Pancreas (tissue), 10 donors: Measurements from ENCODE around the gene TLR9. TPM values are rescaled to one million over a fixed set of nuclear protein-coding genes. Genes with fewer than 3 reads are reported as not detected.

ENCODE experiments used
- ATAC-seq, 4 donors: fragments of 200-7000 bp; cut with Tn5 transposase; one replicate each; pipeline versions ENCODE4 v1.8.0 to v1.9.1; 2020; ENCODE audit warnings: mild to moderate bottlenecking in 4 of 4, moderate library complexity in 4 of 4
- DNase-seq, 6 donors: peaks; one replicate each; pipeline ENCODE4 v3.0.0-alpha.2; 2020
- FAIRE-seq: peaks from 2 replicates; lab custom pipeline; 2012; peaks lifted over from hg19 to GRCh38; lab: Jason Lieb, UNC
- H3K27ac ChIP-seq, 4 donors: fragments of 200-600 bp; sonication (generic); 1 replicate in 3 of 4; 2 replicates in 1 of 4; pipeline versions ENCODE4 v1.5.0 to v1.8.0; 2020
- H3K27me3 ChIP-seq, 4 donors: fragments of 200-600 bp; one replicate each; pipeline ENCODE4 v1.8.0; 2021
- H3K36me3 ChIP-seq, 3 donors: fragments of 200-600 bp; sonication (generic) in 1 of 3; one replicate each; pipeline versions ENCODE4 v1.5.0 to v1.8.0; 2020 to 2021
- H3K4me1 ChIP-seq, 3 donors: fragments of 200-600 bp; one replicate each; pipeline ENCODE4 v1.8.0; 2021
- H3K4me3 ChIP-seq, 4 donors: fragments of 200-600 bp; sonication (generic) in 2 of 4; one replicate each; pipeline versions ENCODE4 v1.5.0 to v1.8.0; 2020 to 2021
- H3K9me3 ChIP-seq, 4 donors: fragments of 200-600 bp; one replicate each; pipeline ENCODE4 v1.8.0; 2021
- CTCF ChIP-seq, 4 donors: fragments of 200-600 bp; sonication (generic) in 3 of 4; IDR thresholded peaks; one replicate each; pipeline versions ENCODE4 v1.5.0 to v1.8.0; 2021; ENCODE audit warnings: antibody characterized with exemption in 4 of 4
- WGBS, 2 donors: extraction: QIAGEN DNeasy Blood & Tissue Kit; methylation state at CpG; one replicate each; pipeline ENCODE4 v1.1.7; 2013; 5-methylcytosine and 5-hydroxymethylcytosine counted together
- intact Hi-C, 3 donors: fragments of 100-400 bp; cut with DNase I; formaldehyde crosslinking; loops; one replicate each; pipeline versions ENCODE4 v1.11.1 to v1.14.2; 2022
- polyA plus RNA-seq, 2 donors: library from polyadenylated mRNA; stranded (reverse); fragments of 200-250 nt; gene quantifications; one replicate each; pipeline ENCODE4 v1.2.3, GENCODE V29; 2013
- total RNA-seq, 6 donors: library from RNA; stranded (reverse); fragmentation: NEBNext Ultra II Directional in 4 of 6; extraction: Animal tissue kit (Norgen Biotek cat#: 25700) in 4 of 6; gene quantifications; one replicate each; pipeline versions ENCODE4 v1.2.1 to v1.2.4, GENCODE V29; 2021 to 2023
- donor health status: healthy with polysubstance abuse.
- donor health status: DM: no; HTN: no; CAD: no; lungs with moderate emphysema.
- donor health status: DM: no; HTN: no; CAD: no.
- donor health status: control.
- donor health status: control.
- donor health status: Bipolar disorder and iron deficiency.
- donor health status: DM: yes; HTN: yes; CAD: no.
- donor health status: DM: no; HTN: no; CAD: no.
- donor health status: DM: no; HTN: no; CAD: no.
- donor health status: DM: yes; HTN: yes; CAD: no.

The TLR9 gene
- total and polyA plus RNA-seq, 8 donors, result 0.03 to 0.47 (median 0.05) TPM; not detected in 2

- H3K36me3 ChIP-seq, result peaks cover 0 to 25% (median 5%) of the 10 kb centered on the region in 3 donors
- FAIRE-seq (no peak), ATAC-seq (no peak), DNase-seq (peak in 2 of 6 donors; percentile 14 to 46)
- TF ChIP-seq CTCF (IDR thresholded peaks at IDR 0.05), result no peak
- H3K4me3 ChIP-seq, result no peak overlapping the region
- intact Hi-C loops, result loop anchor here in 1 of 3 donors (5.0 kb wide), 1 partner anchor 112 kb away; no protein-coding TSS in a partner anchor
- no peaks in the 10 kb centered on the region for H3K27me3 ChIP-seq
- H3K9me3 ChIP-seq, result no peaks in the 10 kb centered on the region
- H3K27ac ChIP-seq, result no peak overlapping the region
- H3K4me1 ChIP-seq, result no peaks in the 10 kb centered on the region
- 90 to 93% methylated on average over 6 of the region's 6 CpGs for WGBS, 2 donors
Observed at GRCh38 chr3:52230461-52230860, 5.0 kb upstream of the TLR9 start.

- TF ChIP-seq CTCF (IDR thresholded peaks at IDR 0.05), result no peak
- Histone ChIP-seq H3K9me3 (no peaks in the 10 kb centered on the region), H3K36me3 (peaks cover 0 to 25% (median 5%) of the 10 kb centered on the region in 3 donors), H3K4me3 (no peak overlapping the region), H3K4me1 (no peaks in the 10 kb centered on the region), H3K27ac (no peak overlapping the region), H3K27me3 (no peaks in the 10 kb centered on the region)
- 91 to 95% methylated on average over 13 of the region's 13 CpGs for WGBS, 2 donors
- intact Hi-C loops, result loop anchor here in 2 of 3 donors (5.0 to 10.0 kb wide), 2 partner anchors 45 to 113 kb away; partner anchors contain the start of gene WDR82 (in 1 of the 2)
- no peak for ATAC-seq
- DNase-seq, result no peak
- no peak for FAIRE-seq
Observed at GRCh38 chr3:52229656-52230055, 4.2 kb upstream of the TLR9 start.

GRCh38 chr3:52228751-52229291, 3.4 kb upstream of the TLR9 start:
- Histone ChIP-seq H3K4me1 (no peaks in the 10 kb centered on the region), H3K27ac (no peak overlapping the region), H3K9me3 (no peaks in the 10 kb centered on the region), H3K36me3 (peaks cover 0 to 25% (median 5%) of the 10 kb centered on the region in 3 donors), H3K27me3 (no peaks in the 10 kb centered on the region), H3K4me3 (no peak overlapping the region)
- WGBS, 2 donors, result 92 to 96% methylated on average over 19 to 21 of the region's 21 CpGs
- intact Hi-C loops, result loop anchor here in 1 of 3 donors (10.0 kb wide), 1 partner anchor 46 kb away; the partner anchor contains the start of gene WDR82
- ATAC-seq (no peak), FAIRE-seq (no peak), DNase-seq (peak in 1 of 6 donors; percentile 45)
- TF ChIP-seq CTCF (IDR thresholded peaks at IDR 0.05), result no peak

- intact Hi-C loops, result loop anchor here in 1 of 3 donors (10.0 kb wide), 1 partner anchor 47 kb away; the partner anchor contains the start of gene WDR82
Observed at GRCh38 chr3:52228266-52228665, 2.8 kb upstream of the TLR9 start.

More at GRCh38 chr3:52228266-52228665, 2.8 kb upstream of the TLR9 start:
- no peak for DNase-seq
- Histone ChIP-seq H3K27me3 (no peaks in the 10 kb centered on the region), H3K4me3 (no peak overlapping the region), H3K36me3 (peaks cover 0 to 25% (median 5%) of the 10 kb centered on the region in 3 donors), H3K4me1 (no peaks in the 10 kb centered on the region), H3K27ac (no peak overlapping the region), H3K9me3 (no peaks in the 10 kb centered on the region)
- TF ChIP-seq CTCF (IDR thresholded peaks at IDR 0.05), result no peak
- no peak for ATAC-seq
- WGBS, 2 donors, result 86 to 88% methylated on average over 10 of the region's 10 CpGs
- no peak for FAIRE-seq
